MCF 10A (cell line): ENCODE data around the gene LTF. TPM values are rescaled to one million over a fixed set of nuclear protein-coding genes. Genes with fewer than 3 reads are reported as not detected.
"Not testable (repeated sequence)": the region's sequence is repeated elsewhere in the genome, so short reads cannot be mapped to it uniquely, and the experiment has no call there.

Experiments
- BruUV-seq: library from RNA; stranded (reverse); fragments of 400-500 nt; replicated peaks from 2 replicates; lab custom pipeline; 2021; lab: Mats Ljungman, UMichigan
- CTCF ChIA-PET: fragments of 300-600 bp; sonication (Branson Sonifier 250); formaldehyde crosslinking; extraction: SDS; loops from one replicate; lab custom pipeline; 2021; ENCODE audit warnings: antibody characterized with exemption, inconsistent platforms; lab: Yijun Ruan, JAX
- POLR2A ChIA-PET: fragments of 300-600, 350-650 bp; sonication (Branson Sonifier 250); formaldehyde crosslinking; extraction: SDS; loops from one replicate; lab custom pipeline; 2020; ENCODE audit warnings: antibody characterized with exemption, inconsistent platforms; lab: Yijun Ruan, JAX
- DNase-seq: peaks from one replicate; pipeline ENCODE4 v3.0.0-alpha.2; 2018; ENCODE audit not compliant: unreplicated experiment
- H3K27ac Mint-ChIP-seq: one replicate; pipeline ENCODE4 v1.8.0; 2022; ENCODE audit warnings: mild to moderate bottlenecking, low read depth, mixed read lengths; ENCODE audit not compliant: unreplicated experiment
- H3K27me3 Mint-ChIP-seq: one replicate; pipeline ENCODE4 v1.8.0; 2022; ENCODE audit warnings: mixed read lengths; ENCODE audit not compliant: insufficient read depth, unreplicated experiment
- H3K36me3 Mint-ChIP-seq: one replicate; pipeline ENCODE4 v1.8.0; 2022; ENCODE audit warnings: mild to moderate bottlenecking, moderate library complexity, mixed read lengths; ENCODE audit not compliant: insufficient read depth, unreplicated experiment
- H3K4me1 Mint-ChIP-seq: one replicate; pipeline ENCODE4 v1.8.0; 2022; ENCODE audit warnings: mixed read lengths; ENCODE audit not compliant: insufficient read depth, unreplicated experiment
- H3K4me3 Mint-ChIP-seq: one replicate; pipeline ENCODE4 v1.8.0; 2022; ENCODE audit warnings: mild to moderate bottlenecking, moderate library complexity, mixed read lengths; ENCODE audit not compliant: unreplicated experiment
- H3K9me3 Mint-ChIP-seq: one replicate; pipeline ENCODE4 v1.8.0; 2022; ENCODE audit warnings: mixed read lengths; ENCODE audit not compliant: unreplicated experiment
- intact Hi-C: fragments of 100-400 bp; cut with micrococcal nuclease; formaldehyde crosslinking; loops from 2 replicates; pipeline ENCODE4 v1.14.1; 2022
- total RNA-seq: library from RNA; stranded (reverse); gene quantifications from 2 replicates; pipeline ENCODE4 v1.2.3, GENCODE V29; 2022
- TF ChIP-seq, protein P1 (sequence below): fragments of 200-600 bp; IDR thresholded peaks from one replicate; pipeline ENCODE4 v1.8.0; 2022; ENCODE audit warnings: antibody characterized with exemption, mild to moderate bottlenecking; ENCODE audit not compliant: unreplicated experiment

The LTF gene
- total RNA-seq, 1 experiment from 2014 or later = not detected

DNA sequence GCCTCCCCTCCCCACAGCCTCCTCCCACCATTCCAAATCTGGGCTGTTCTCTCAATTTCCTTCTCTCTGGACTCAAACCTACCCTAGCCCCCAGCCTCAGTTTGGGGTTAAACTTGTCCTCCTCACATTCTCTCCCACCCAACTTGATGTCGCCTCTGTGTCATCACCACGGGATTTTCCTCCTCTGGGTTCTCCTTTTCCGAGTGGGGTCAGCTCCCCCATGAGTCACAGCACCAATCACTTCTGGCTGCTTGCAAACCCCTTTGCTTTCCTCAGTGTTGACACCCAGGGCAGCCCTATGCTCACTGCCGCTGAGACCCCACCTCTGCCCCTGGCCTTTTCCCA lies 58.3 kb downstream of the LTF start:
- Mint-ChIP-seq H3K4me3 (no peak overlapping the region), H3K4me1 (no peaks in the 10 kb centered on the region), H3K27me3 (no peaks in the 10 kb centered on the region), H3K27ac (no peak overlapping the region), H3K9me3 (no peaks in the 10 kb centered on the region), H3K36me3 (no peaks in the 10 kb centered on the region)
- ChIA-PET CTCF (interaction anchor here (0.6 to 0.7 kb wide), 2 partner anchors 305 to 1015 kb away, joined by 3 read pairs; no protein-coding TSS in a partner anchor), POLR2A (interaction anchor here (0.6 kb wide), 1 partner anchor 222 kb away, joined by 3 read pairs; no protein-coding TSS in a partner anchor)
- DNase-seq = no peak
- intact Hi-C loops = no loop called here
- BruUV-seq = no TSS peak
- TF ChIP-seq, protein P1, sequence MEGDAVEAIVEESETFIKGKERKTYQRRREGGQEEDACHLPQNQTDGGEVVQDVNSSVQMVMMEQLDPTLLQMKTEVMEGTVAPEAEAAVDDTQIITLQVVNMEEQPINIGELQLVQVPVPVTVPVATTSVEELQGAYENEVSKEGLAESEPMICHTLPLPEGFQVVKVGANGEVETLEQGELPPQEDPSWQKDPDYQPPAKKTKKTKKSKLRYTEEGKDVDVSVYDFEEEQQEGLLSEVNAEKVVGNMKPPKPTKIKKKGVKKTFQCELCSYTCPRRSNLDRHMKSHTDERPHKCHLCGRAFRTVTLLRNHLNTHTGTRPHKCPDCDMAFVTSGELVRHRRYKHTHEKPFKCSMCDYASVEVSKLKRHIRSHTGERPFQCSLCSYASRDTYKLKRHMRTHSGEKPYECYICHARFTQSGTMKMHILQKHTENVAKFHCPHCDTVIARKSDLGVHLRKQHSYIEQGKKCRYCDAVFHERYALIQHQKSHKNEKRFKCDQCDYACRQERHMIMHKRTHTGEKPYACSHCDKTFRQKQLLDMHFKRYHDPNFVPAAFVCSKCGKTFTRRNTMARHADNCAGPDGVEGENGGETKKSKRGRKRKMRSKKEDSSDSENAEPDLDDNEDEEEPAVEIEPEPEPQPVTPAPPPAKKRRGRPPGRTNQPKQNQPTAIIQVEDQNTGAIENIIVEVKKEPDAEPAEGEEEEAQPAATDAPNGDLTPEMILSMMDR = no peak

DNA sequence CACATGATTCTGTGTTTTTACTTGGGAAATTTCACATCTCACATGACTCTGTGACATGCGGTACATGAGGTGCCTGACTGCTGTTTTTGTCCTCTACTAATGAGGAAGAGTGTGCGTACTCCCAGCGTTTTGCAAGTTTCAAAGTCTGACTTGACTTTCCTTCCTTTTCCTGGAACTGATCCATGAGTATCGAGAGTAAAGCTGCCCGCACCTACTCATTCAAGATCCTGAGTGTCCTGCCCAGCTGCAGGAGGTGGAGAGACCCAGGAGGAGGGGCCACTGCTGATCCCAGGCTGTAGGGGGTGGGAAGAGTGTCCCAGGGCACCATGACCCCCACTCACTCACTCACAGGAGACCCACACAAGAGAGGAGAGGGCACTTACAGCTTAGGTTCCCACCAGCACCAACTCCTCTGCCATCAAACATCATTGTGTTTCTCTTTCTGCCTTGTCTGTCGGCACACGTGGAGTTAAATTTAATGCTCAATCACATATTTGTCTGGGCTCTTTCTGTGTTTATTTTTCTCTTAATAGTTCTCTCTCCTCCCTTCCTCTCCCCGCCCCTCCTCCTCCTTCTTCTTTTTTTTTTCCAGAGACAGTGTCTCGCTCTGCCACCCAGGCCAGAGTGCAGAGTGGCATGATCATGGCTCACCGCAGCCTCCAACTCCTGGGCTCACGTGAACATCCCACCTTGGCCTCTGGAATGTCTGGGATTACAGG lies 59.2 kb downstream of the LTF start:
- DNase-seq = no peak
- Mint-ChIP-seq H3K27me3 (no peaks in the 10 kb centered on the region), H3K36me3 (no peaks in the 10 kb centered on the region), H3K27ac (no peak overlapping the region), H3K4me1 (no peaks in the 10 kb centered on the region), H3K4me3 (no peak overlapping the region), H3K9me3 (no peaks in the 10 kb centered on the region)
- CTCF ChIA-PET = no interaction called here
- TF ChIP-seq, protein P1 = no peak
- no TSS peak for BruUV-seq
- POLR2A ChIA-PET = interaction anchor here (0.6 kb wide), 1 partner anchor 223 kb away, joined by 3 read pairs; no protein-coding TSS in a partner anchor
- intact Hi-C loops = no loop called here

DNA sequence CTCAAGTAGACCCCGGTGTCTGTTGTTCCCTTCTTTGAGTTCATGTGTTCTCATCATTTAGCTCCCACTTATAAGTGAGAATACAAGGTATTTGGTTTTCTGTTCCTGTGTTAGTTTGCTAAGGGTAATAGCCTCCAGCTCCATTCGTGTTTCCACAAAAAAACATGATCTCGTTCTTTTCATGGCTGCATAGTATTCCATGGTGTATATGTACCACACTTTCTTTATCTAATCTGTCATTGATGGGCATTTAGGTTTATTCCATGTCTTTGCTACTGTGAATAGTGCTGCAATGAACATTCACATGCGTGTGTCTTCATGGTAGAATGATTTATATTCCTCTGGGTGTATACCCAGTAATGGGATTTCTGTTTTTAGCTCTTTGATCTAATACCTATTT lies 61.8 kb downstream of the LTF start:
- intact Hi-C loops, H3K4me1 Mint-ChIP-seq, CTCF ChIA-PET, DNase-seq, H3K4me3 Mint-ChIP-seq, H3K27ac Mint-ChIP-seq, H3K9me3 Mint-ChIP-seq, H3K27me3 Mint-ChIP-seq, BruUV-seq, POLR2A ChIA-PET, H3K36me3 Mint-ChIP-seq: not testable (repeated sequence)

DNA sequence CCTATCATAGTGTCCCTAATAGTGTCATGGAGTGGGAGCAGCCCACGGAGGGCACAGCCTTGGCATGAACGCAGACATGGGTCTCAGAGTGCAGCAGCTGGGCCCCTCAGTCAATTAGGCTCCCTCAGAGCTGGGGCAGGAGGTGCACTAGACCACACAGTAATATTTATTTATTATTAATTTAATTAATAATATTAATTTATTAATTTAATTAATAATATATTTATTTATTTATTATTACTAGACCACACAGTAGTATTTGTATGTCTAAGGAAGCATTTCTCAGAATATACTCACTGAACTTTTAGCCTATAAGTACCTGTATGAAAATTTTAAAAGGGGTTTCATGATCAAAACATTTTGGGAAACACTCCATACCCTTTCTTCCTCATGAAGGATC lies 63.1 kb downstream of the LTF start:
- TF ChIP-seq, protein P1 = no peak
- ChIA-PET CTCF (no interaction called here), POLR2A (interaction anchor here (1.0 kb wide), 1 partner anchor 10 kb away, joined by 3 read pairs; no protein-coding TSS in a partner anchor)
- BruUV-seq = no TSS peak
- Mint-ChIP-seq H3K27me3 (no peaks in the 10 kb centered on the region), H3K27ac (no peak overlapping the region), H3K9me3 (no peaks in the 10 kb centered on the region), H3K4me1 (no peaks in the 10 kb centered on the region), H3K36me3 (no peaks in the 10 kb centered on the region), H3K4me3 (no peak overlapping the region)
- no peak for DNase-seq
- intact Hi-C loops = no loop called here
